ENCODE measurements around the gene IL11RA. TPM values are rescaled to one million over a fixed set of nuclear protein-coding genes. Genes with fewer than 3 reads are reported as not detected.
A peak's percentile ranks its signal among the peaks of the same experiment; 100 is the strongest.

IL11RA gene
- total and polyA plus RNA-seq, 8 donors = 4.4 to 57.4 (median 22.7) TPM

DNA sequence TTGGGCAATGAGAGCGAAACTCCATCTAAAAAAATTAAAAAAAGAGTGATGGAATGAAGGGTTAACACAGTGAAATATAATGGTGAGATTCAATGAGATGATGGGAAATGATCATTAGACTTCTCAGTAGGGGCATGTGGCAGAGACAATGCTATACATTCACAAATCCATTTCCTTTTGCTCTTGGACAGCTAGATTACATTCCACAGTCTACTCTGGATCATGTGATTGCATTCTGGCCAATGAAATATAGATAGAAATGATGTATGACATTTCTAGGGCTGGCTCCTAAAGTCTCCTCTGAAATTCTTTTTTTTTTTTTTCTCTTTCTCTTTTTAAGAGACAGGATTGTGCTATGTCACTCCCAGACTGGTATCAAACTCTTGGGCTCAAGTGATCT lies 9.3 kb upstream of the IL11RA start:
- H3K27ac ChIP-seq = no peak overlapping the region
- no peaks in the 10 kb centered on the region for H3K36me3 ChIP-seq
- no peak overlapping the region for H3K4me3 ChIP-seq
- H3K4me1 ChIP-seq = peaks cover 17 to 25% (median 24%) of the 10 kb centered on the region in 4 donors
- intact Hi-C loops (cut with DNase I; ENCODE audit: low total_unique reads) = no loop called here
- H3K9me3 ChIP-seq = no peaks in the 10 kb centered on the region
- no peak for TF ChIP-seq EP300 (IDR thresholded peaks at IDR 0.05)
- TF ChIP-seq POLR2AphosphoS5 (IDR thresholded peaks at IDR 0.05) = no peak
- TF ChIP-seq, protein P1, sequence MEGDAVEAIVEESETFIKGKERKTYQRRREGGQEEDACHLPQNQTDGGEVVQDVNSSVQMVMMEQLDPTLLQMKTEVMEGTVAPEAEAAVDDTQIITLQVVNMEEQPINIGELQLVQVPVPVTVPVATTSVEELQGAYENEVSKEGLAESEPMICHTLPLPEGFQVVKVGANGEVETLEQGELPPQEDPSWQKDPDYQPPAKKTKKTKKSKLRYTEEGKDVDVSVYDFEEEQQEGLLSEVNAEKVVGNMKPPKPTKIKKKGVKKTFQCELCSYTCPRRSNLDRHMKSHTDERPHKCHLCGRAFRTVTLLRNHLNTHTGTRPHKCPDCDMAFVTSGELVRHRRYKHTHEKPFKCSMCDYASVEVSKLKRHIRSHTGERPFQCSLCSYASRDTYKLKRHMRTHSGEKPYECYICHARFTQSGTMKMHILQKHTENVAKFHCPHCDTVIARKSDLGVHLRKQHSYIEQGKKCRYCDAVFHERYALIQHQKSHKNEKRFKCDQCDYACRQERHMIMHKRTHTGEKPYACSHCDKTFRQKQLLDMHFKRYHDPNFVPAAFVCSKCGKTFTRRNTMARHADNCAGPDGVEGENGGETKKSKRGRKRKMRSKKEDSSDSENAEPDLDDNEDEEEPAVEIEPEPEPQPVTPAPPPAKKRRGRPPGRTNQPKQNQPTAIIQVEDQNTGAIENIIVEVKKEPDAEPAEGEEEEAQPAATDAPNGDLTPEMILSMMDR (IDR thresholded peaks at IDR 0.05) = no peak
- no peak for TF ChIP-seq POLR2A (IDR thresholded peaks at IDR 0.05)
- H3K27me3 ChIP-seq = no peaks in the 10 kb centered on the region
- WGBS, 5 donors = 86 to 100% (median 97%) methylated on average over 1 of the region's 1 CpG
- no peak for DNase-seq

DNA sequence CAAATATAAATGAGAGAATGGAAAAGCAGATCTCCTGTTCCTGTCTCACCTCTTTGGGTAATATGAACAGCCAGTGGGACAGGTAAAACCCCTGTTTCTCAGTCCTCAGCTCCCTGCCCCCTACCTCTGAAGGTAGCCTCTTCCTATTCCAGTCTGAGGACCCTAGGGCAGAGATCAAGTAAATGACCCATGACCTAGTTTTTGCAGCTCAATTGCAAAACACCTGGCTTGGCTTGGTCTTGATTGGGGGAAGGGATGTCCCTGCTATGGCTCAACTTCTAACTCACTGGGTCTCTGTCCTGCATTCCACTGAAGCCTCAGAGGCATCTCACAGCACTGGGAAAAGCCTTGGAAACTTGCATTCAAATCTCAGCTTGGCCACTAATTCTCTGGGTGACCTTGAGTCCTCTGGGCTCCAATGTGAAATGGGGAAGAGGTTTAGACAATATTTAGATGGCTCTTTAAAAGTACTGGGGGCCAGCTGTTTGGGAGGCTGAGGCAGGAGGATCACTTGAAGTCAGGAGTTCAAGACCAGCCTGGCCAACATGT lies 7.1 kb upstream of the IL11RA start:
- Histone ChIP-seq H3K36me3 (peaks cover 10 to 18% (median 17%) of the 10 kb centered on the region in 4 donors), H3K27ac (no peak overlapping the region), H3K4me3 (no peak overlapping the region), H3K4me1 (peaks cover 18 to 33% (median 25%) of the 10 kb centered on the region in 4 donors), H3K9me3 (no peaks in the 10 kb centered on the region), H3K27me3 (no peaks in the 10 kb centered on the region)
- DNase-seq = no peak
- TF ChIP-seq EP300 (IDR thresholded peaks at IDR 0.05) (no peak), POLR2A (IDR thresholded peaks at IDR 0.05) (no peak), POLR2AphosphoS5 (IDR thresholded peaks at IDR 0.05) (no peak)
- TF ChIP-seq, protein P1 (IDR thresholded peaks at IDR 0.05) = no peak
- intact Hi-C loops (cut with DNase I; ENCODE audit: low total_unique reads) = no loop called here

DNA sequence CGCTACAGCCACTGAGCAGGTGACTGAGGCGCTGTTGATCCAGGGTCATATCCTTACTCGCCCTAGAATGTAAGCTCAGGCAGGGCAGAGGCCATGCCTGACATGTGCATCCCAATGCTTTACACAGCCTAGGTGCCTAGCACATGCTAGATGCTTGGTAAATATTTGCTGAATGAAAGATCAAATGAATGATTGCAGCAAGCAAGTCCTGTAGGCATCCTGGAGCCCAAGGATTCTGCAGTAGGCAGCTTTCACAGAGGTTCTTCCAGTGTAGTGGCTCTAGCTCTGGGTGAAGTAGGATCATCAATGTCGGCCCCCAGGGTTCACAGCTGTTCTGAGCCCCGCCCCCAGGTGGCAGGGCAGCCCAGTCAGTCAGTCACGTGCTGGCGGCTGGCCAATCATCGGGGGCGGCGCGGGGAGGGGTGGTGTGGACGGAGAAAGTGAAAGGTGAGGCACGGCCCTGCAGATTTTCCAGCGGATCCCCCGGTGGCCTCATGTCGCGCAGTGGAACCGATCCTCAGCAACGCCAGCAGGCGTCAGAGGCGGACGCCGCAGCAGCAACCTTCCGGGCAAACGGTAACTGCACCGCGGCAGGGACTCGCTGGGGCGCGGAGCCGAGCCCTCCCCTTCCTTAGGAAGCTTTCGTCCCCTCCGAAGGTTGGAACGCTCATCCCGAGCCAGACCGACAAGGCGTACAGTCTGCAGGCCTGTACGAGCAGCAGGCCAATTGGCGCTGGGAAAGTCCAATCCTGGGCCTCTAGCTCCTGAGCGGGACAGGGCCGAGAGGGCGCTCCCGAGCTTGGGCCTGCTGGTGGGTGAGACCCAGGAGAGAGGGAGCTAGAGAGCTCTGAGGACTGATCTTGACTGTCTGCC lies 5.5 kb upstream of the IL11RA start, which contains the start of gene GALT:
Gene GALT (plus strand): TSS at position 465 of the 873 bp plus-strand sequence. CDS start 30 bp downstream, at position 495.
- peaks cover 25 to 42% (median 33%) of the 10 kb centered on the region in 4 donors for H3K4me1 ChIP-seq
- H3K4me3 ChIP-seq = peak within 1 kb of the TSS; percentile 63 to 77 (median 66)
- H3K27ac ChIP-seq = peak within 1 kb of the TSS; percentile 79 to 91 (median 84)
- TF ChIP-seq POLR2AphosphoS5 (IDR thresholded peaks at IDR 0.05) (peak in 2 of 3 donors; percentile 1 to 62), EP300 (IDR thresholded peaks at IDR 0.05) (no peak), POLR2A (IDR thresholded peaks at IDR 0.05) (no peak)
- TF ChIP-seq, protein P1 (IDR thresholded peaks at IDR 0.05) = peak in 4 of 7 experiments; percentile 21 to 40 (median 32)
- intact Hi-C loops (cut with DNase I; ENCODE audit: low total_unique reads) = no loop called here
- 4 to 5% (median 5%) methylated on average over 35 to 43 of the region's 43 CpGs for WGBS, 5 donors
- peaks cover 14 to 25% (median 22%) of the 10 kb centered on the region in 4 donors for H3K36me3 ChIP-seq
- peak; percentile 96 to 97 for DNase-seq
- H3K9me3 ChIP-seq = no peaks in the 10 kb centered on the region
- no peaks in the 10 kb centered on the region for H3K27me3 ChIP-seq

DNA sequence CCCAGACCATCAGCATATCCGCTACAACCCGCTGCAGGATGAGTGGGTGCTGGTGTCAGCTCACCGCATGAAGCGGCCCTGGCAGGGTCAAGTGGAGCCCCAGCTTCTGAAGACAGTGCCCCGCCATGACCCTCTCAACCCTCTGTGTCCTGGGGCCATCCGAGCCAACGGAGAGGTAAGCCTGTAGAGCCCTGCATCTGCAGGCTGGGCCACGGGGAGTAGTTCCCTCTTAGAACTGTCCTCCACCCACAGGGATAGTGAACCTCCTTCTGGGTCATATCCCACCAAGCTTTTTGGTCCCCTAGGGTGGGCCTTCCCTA lies 4.9 kb upstream of the IL11RA start:
- WGBS, 5 donors = 0 to 4% (median 1%) methylated on average over 1 to 8 of the region's 8 CpGs
- Histone ChIP-seq H3K27me3 (no peaks in the 10 kb centered on the region), H3K36me3 (peaks cover 14 to 25% (median 22%) of the 10 kb centered on the region in 4 donors), H3K9me3 (no peaks in the 10 kb centered on the region), H3K27ac (peak overlapping the region; percentile 79 to 91 (median 84)), H3K4me3 (peak overlapping the region; percentile 63 to 77 (median 66)), H3K4me1 (peaks cover 31 to 48% (median 39%) of the 10 kb centered on the region in 4 donors)
- TF ChIP-seq POLR2A (IDR thresholded peaks at IDR 0.05) (no peak), POLR2AphosphoS5 (IDR thresholded peaks at IDR 0.05) (no peak), EP300 (IDR thresholded peaks at IDR 0.05) (no peak)
- TF ChIP-seq, protein P1 (IDR thresholded peaks at IDR 0.05) = no peak
- intact Hi-C loops (cut with DNase I; ENCODE audit: low total_unique reads) = no loop called here
- DNase-seq = no peak

Measured in stomach (tissue), 9 donors.